SK-N-MC (cell line): Measurements from ENCODE around the gene ABCC6.

Experiments used
- EZH2 ChIP-seq: fragments of 200-600 bp; sonication (generic); IDR thresholded peaks from one replicate; pipeline ENCODE4 v1.6.1; 2017; ENCODE audit warnings: antibody characterized with exemption
- FOXP2 ChIP-seq: optimal IDR thresholded peaks from 2 replicates; pipeline ENCODE3; 2011; ENCODE audit warnings: mild to moderate bottlenecking, moderate library complexity; ENCODE audit not compliant: insufficient read depth; ENCODE audit errors: extremely low read length, control extremely low read depth
- POLR2AphosphoS5 ChIP-seq: IDR thresholded peaks from 2 replicates; pipeline ENCODE4 v1.6.1; 2012; ENCODE audit warnings: mild to moderate bottlenecking, low read depth, low read length, borderline replicate concordance

DNA sequence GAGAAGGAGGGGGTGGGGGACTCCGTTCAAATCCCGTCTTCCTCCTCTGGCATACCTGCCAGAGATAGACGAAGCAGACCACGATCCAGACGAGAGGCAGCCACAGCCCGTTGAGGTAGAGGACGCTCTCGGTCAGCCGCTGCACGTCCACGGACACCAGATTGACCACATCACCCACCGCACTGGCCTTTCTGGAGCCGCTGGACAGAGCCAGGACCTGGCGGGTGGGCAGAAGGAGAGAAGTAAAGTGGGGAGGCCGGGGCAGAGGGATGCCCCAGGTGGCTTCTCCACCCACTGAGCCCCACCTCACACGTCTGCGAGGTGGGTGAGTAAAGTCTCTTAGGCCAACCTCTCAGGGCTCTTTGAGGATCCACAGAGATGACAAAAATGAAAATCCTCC, 25.3 kb downstream of the ABCC6 start:
- TF ChIP-seq POLR2AphosphoS5 (no peak), EZH2 (no peak), FOXP2 (no peak)
